Lower leg skin (tissue), 4 donors: ENCODE results near the gene ST6GALNAC2. TPM values are rescaled to one million over a fixed set of nuclear protein-coding genes. Genes with fewer than 3 reads are reported as not detected.
A peak's percentile ranks its signal among the peaks of the same experiment; 100 is the strongest.

ENCODE experiments used
- DNase-seq, 2 donors: peaks; one replicate each; pipeline ENCODE4 v3.0.0-alpha.2; 2019; ENCODE audit warnings: low spot score in 2 of 2
- H3K4me3 ChIP-seq: fragments of 200-600 bp; sonication (generic); 2 replicates; pipeline ENCODE4 v1.5.1; 2017; ENCODE audit warnings: mild to moderate bottlenecking, low read depth; ENCODE audit not compliant: poor library complexity, severe bottlenecking
- CTCF ChIP-seq, 3 donors: fragments of 450-650 bp; IDR thresholded peaks; one replicate each; pipeline ENCODE4 v1.5.1; 2016; ENCODE audit warnings: antibody characterized with exemption in 3 of 3, mild to moderate bottlenecking in 3 of 3, moderate library complexity in 2 of 3
- POLR2A ChIP-seq, 2 donors: fragments of 450-650 bp; IDR thresholded peaks; one replicate each; pipeline ENCODE4 v1.6.1; 2016 to 2017; ENCODE audit warnings: antibody characterized with exemption in 2 of 2, mild to moderate bottlenecking in 1 of 2, moderate library complexity in 1 of 2
- WGBS, 2 donors: methylation state at CpG; one replicate each; pipeline ENCODE4 v1.1.5; 2018; 5-methylcytosine and 5-hydroxymethylcytosine counted together
- intact Hi-C: fragments of 100-400 bp; cut with DNase I; formaldehyde crosslinking; loops from one replicate; pipeline ENCODE4 v1.15.0; 2023; ENCODE audit warnings: low total_unique reads
- total RNA-seq, 4 donors: library from RNA; depleted of rRNA; stranded (reverse); fragments of >200 nt; gene quantifications; one replicate each; pipeline ENCODE4 v1.1.0, GENCODE V29; 2016

The ST6GALNAC2 gene
- 100 to 1,000 TPM in 1 of 4 donors, 10 to 100 TPM in 3; 64.8 to 101 (median 76.5) TPM for total RNA-seq

DNA sequence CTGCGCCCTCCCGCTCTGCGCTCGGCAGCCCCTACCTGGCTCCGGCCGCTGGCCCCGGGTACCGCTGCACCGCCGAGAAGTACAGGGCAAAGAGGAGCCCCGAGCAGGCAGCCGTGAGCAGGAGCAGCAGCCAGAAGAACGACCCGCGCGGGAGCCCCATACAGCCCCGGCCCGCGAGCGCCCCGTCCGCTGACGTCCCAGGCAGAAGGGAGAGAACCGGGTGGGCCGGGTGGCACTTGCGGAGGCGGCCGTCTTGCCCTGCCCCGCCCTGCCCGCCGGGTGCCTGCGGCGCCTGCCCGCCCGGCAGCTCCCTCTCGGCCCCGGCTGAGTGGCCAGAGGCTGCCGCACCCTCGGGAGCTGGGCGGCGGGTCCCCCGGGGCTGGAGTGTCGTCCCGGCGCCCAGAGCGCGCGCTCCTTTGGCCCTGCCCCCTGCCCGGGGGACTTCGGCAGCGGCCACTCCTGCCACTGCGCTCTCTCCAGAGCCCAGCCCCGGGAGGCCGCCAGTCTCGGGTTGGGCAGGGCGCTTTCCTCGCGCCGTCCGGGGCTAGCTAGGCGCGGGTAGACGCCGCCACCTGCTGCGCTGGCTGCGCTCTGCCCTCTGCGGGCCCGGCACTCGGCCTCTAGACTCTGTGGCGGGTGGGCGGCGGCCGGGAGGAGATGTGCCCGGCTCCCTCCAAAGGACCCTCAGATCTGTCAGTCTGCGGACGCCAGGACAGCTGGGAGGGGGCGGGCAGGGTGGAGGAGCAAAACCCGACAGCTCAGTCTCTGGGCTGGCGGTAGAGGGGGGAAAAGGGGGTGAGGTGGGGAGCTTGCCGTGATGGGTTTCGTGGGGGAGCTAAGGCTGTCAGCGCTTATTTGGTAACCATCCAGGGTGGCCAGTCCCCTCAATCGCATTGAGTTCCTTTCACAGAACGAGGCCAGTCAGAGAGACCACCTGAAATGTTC is at the start of gene ST6GALNAC2:
Gene ST6GALNAC2, minus strand, starts transcription at position 212 of the 945 bp plus-strand sequence. Its CDS starts 52 bp downstream, at position 160.
- intact Hi-C loops = no loop called here
- peak within 1 kb of the TSS; percentile 53 for H3K4me3 ChIP-seq
- 0 to 3% methylated on average over 10 to 47 of the region's 84 CpGs for WGBS, 2 donors
- TF ChIP-seq CTCF (IDR thresholded peaks at IDR 0.05) (no peak), POLR2A (IDR thresholded peaks at IDR 0.05) (no peak)
- DNase-seq = peak in 1 of 2 donors; percentile 89

DNA sequence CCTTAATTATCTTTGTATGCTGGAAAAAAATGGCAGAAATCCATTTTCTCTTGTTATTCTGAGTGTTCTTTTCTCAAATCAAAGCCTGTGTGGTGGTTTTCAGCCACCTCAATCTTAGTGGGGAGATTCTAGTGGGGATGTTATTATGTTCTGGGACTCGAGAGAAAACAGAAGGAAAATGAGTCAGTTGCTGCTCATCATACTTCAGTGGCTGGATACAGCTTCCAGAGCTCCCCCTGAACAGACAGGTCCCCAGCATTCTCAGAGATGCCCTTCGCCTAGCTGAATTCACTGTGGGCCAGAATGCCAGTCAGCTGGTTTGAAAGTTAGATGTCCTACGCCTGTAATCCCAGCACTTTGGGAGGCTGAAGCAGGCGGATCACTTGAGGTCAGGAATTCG is 49.4 kb upstream of the ST6GALNAC2 start:
- WGBS, 2 donors = 91% methylated on average over 5 of the region's 5 CpGs
- H3K4me3 ChIP-seq = no peak overlapping the region
- DNase-seq = no peak
- no peak for TF ChIP-seq CTCF (IDR thresholded peaks at IDR 0.05)
- no peak for TF ChIP-seq POLR2A (IDR thresholded peaks at IDR 0.05)
- intact Hi-C loops = no loop called here

DNA sequence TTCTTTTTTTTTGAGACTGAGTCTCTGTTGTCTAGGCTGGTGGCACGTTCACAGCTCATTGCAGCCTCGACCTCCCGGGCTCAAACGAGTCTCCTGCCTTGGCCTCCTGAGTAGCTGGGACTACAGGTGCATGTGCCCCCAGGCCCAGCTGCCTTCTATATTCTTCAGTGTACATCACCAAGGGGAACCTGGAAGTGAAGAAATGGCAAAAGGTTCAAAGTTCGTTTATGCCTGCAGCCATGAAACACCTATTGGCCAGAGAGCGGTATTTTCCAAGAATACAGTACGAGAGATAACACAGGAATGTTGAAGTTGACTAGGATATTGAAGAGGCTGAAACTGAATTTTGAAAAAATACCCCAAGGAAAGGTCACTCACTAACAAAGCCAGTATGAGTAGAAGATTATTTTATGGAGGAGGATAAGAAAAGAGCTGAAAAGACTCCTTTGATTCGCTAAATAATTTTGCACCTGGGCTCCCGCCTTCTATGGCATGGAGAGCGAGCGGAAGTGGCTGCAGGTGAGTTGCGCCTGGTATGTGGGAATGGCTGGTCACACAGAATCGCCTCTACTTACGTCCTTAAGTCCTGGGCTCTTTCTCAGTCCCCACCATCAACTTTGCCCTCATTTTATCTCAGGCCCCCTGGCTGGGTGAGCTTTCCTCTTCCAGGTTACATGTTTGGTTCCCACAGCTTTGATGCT is 48.1 kb upstream of the ST6GALNAC2 start:
- no peak overlapping the region for H3K4me3 ChIP-seq
- 91 to 94% methylated on average over 14 of the region's 14 CpGs for WGBS, 2 donors
- intact Hi-C loops = no loop called here
- peak in 1 of 2 donors; percentile 8 for DNase-seq
- TF ChIP-seq POLR2A (IDR thresholded peaks at IDR 0.05) (no peak), CTCF (IDR thresholded peaks at IDR 0.05) (no peak)

DNA sequence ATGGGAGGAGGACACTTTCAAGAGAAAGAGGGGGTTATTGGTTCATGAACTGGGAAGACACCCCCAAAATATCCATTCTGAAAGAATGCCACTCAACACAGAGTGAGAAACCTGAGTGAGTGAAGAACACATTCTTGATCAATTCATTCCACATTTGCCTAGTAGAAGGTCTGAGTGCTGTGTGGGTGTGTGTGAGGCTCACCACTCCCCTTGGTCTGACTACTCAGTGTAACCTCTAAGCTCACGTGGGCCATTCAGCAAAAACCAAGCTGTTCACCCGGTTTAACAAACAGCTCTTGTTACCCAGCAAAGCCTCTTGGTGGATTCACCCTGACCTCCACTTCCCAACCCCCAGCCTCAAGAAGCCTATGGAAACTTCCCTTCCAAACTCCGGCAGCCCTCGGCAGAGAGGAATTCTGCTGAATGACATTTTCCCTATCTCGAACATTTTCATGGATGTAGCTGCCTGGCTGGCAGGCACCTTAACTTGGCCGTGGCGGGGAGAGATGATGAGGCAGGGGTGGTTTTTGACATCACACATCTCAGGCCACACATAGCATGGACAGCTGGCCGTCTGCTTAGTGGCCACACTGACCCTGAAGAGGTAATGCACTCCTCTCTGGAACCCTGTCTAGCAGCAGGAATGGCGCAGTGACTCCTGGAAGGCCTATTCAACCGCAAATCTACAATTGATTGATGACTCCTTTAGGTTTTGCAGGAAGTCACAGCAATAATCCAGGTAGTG is 46.3 kb upstream of the ST6GALNAC2 start:
- TF ChIP-seq POLR2A (IDR thresholded peaks at IDR 0.05) (no peak), CTCF (IDR thresholded peaks at IDR 0.05) (no peak)
- intact Hi-C loops = no loop called here
- WGBS, 2 donors = 69 to 70% methylated on average over 10 of the region's 10 CpGs
- DNase-seq = peak in 1 of 2 donors; percentile 62
- no peak overlapping the region for H3K4me3 ChIP-seq

DNA sequence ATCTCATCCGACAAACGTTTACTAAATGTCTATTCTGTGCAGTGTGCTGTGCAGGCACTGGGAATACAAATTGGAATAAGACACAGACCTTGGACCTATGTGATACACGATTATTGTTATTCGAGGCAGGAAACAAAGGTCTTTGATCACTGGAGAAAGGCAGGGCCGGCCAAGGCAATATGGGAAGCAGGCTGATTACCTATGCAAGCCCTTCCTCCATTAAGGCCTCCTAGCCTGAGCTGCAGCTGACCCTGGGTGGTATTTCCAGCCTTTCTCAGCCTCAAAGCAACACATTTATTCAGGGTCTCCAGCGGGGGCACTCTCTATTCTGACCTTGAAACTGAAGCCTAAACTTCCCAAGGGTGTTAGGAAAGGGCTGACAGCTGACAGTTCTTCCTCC is 44.5 kb upstream of the ST6GALNAC2 start:
- intact Hi-C loops = no loop called here
- no peak overlapping the region for H3K4me3 ChIP-seq
- TF ChIP-seq CTCF (IDR thresholded peaks at IDR 0.05) (no peak), POLR2A (IDR thresholded peaks at IDR 0.05) (no peak)
- peak in 1 of 2 donors; percentile 62 for DNase-seq
- 82 to 83% methylated on average over 6 of the region's 6 CpGs for WGBS, 2 donors
